Lower leg skin (tissue), 3 donors: ENCODE data around the gene ADAMTS8.

Experiments used
- CTCF ChIP-seq, 3 donors: fragments of 450-650 bp; IDR thresholded peaks; one replicate each; pipeline ENCODE4 v1.5.1; 2016; ENCODE audit warnings: antibody characterized with exemption in 3 of 3, mild to moderate bottlenecking in 3 of 3, moderate library complexity in 2 of 3
- POLR2A ChIP-seq, 2 donors: fragments of 450-650 bp; IDR thresholded peaks; one replicate each; pipeline ENCODE4 v1.6.1; 2016 to 2017; ENCODE audit warnings: antibody characterized with exemption in 2 of 2, mild to moderate bottlenecking in 1 of 2, moderate library complexity in 1 of 2

GRCh38 chr11:130473056-130473794 lies 44.8 kb upstream of the ADAMTS8 start:
- no peak for TF ChIP-seq CTCF (IDR thresholded peaks at IDR 0.05)
- no peak for TF ChIP-seq POLR2A (IDR thresholded peaks at IDR 0.05)
